ENCODE data around the gene WNT1.

The WNT1 gene

DNA sequence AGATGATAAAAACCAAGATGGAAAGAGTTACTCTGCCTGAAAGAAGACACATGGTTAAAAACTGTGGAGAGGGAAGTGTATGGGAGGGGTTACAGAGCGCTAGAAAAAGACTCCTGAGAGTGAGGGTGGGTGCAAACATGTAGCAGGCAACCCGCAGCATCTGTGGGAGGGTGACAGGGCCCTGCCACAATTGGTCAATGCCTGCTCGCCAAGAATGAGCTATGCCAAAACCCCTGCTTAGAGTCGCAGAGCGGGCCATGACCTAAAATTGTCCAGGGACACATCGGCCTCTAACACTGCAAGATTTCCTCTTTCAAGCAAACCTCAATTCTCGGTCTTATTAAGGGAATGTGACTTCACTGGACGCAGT lies 39.8 kb downstream of the WNT1 start:
- TF ChIP-seq POLR2A (IDR thresholded peaks at IDR 0.05; ENCODE audit: low read length) (no peak), GATA1 (IDR thresholded peaks at IDR 0.05; ENCODE audit: low read depth, low read length) (no peak)
- peak in 1 of 2 experiments; percentile 75 for DNase-seq

DNA sequence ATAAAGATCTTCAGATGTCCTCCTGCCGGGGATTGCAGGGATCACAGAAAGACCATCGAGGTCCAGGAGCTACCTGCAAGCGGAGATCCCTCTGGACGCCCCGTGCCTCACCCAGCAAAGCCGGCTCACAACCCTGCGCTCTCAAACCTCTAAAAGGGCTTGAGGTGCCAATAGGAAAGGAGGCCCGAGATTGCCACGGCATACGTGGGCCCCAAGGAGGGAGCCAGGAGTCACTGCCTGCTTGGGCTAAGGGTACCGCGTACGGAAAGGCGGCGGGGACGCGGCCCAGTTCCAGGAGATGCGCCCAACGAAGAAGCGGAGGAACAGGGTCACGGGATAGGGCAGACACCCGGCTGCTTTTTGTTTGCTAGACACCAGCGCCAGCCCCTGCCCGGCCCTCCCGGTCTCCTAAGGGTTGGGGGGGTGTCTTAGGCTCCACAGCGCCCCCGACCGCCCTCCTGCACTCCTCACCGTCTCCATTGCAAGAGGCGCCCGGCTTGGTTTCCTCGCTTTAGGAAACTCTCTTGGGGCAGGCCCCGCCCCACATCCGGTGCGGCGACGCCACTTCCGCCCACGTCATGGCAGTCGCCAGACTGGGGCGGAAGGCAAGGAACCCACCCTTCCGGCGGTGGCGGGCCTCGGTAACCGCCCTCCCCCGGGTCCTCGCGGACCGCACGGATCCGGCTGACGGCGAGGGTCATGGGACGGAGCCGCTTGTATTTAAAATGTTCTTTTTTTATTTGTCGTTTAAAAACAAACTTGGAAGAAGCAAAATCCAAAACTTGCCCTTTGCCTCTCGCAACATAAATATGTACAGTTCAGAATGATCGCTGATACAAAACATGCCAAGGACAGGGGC lies 40.4 kb downstream of the WNT1 start, which contains the start of gene PRKAG1:
PRKAG1 (minus strand) TSS at position 516 of the 859 bp plus-strand sequence; CDS start at position 480, 36 bp downstream.
- DNase-seq, result peak; percentile 98 to 99
- TF ChIP-seq POLR2A (IDR thresholded peaks at IDR 0.05; ENCODE audit: low read length) (peak; percentile 97), GATA1 (IDR thresholded peaks at IDR 0.05; ENCODE audit: low read depth, low read length) (no peak)

GRCh38 chr12:49019120-49019430 lies 41.0 kb downstream of the WNT1 start:
- TF ChIP-seq GATA1 (IDR thresholded peaks at IDR 0.05; ENCODE audit: low read depth, low read length), result no peak
- no peak for TF ChIP-seq POLR2A (IDR thresholded peaks at IDR 0.05; ENCODE audit: low read length)
- no peak for DNase-seq

- peak; percentile 66 to 70 for DNase-seq
- TF ChIP-seq GATA1 (IDR thresholded peaks at IDR 0.05; ENCODE audit: low read depth, low read length) (no peak), POLR2A (IDR thresholded peaks at IDR 0.05; ENCODE audit: low read length) (no peak)
Observed at GRCh38 chr12:49019443-49020324, 41.6 kb downstream of the WNT1 start.

DNA sequence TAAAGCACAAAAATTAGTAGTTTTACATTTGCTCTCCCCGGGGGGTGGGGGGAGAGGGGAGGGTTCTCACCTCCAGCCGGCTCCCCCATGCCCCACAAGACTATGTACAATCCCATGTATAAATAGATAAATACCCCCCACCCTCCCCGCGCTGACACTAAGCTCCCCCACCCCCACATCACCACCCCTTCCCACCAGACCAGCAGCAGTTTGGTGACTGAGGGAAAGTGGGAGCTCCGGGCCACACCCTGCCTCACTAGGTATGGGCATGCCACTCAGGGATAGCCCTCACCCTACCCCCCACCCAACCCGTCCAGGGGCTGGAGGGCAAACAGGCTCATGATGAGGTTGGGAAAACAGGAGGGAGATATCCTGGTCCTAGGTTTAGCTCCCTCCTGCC lies 42.3 kb downstream of the WNT1 start:
- no peak for DNase-seq
- TF ChIP-seq GATA1 (IDR thresholded peaks at IDR 0.05; ENCODE audit: low read depth, low read length) (no peak), POLR2A (IDR thresholded peaks at IDR 0.05; ENCODE audit: low read length) (no peak)

DNA sequence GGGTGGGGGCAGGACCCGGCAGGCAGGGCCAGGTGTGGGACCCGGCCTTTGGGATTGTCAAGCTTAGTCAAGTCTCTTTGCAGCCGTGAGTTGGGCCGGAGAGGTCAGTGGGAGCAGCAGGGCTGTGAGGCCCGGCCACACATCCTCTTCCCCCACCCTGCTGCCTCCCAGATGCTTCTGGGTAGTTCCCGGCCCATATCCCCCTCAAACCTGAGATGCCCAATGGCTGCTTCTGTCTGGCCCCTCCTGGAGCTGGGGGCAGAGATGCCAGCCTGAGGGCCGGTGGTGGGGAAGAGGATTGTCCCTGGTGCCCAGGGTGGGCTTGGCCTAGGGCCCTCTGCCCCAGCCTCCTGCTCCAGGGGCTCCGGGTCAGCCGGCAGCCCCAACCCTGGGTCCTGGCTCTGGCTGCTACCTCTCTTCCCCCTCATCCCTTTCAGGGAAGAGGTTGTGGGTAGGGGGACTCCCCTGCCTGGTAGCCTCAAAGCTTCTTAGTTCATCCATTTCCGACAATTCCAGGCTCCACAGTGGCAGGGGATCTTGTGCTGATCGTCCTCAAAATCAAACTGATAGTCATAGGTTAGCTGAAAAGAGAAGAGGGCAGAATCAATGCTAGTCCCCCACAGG lies 43.3 kb downstream of the WNT1 start:
- TF ChIP-seq GATA1 (IDR thresholded peaks at IDR 0.05; ENCODE audit: low read depth, low read length) (no peak), POLR2A (IDR thresholded peaks at IDR 0.05; ENCODE audit: low read length) (no peak)
- no peak for DNase-seq

DNA sequence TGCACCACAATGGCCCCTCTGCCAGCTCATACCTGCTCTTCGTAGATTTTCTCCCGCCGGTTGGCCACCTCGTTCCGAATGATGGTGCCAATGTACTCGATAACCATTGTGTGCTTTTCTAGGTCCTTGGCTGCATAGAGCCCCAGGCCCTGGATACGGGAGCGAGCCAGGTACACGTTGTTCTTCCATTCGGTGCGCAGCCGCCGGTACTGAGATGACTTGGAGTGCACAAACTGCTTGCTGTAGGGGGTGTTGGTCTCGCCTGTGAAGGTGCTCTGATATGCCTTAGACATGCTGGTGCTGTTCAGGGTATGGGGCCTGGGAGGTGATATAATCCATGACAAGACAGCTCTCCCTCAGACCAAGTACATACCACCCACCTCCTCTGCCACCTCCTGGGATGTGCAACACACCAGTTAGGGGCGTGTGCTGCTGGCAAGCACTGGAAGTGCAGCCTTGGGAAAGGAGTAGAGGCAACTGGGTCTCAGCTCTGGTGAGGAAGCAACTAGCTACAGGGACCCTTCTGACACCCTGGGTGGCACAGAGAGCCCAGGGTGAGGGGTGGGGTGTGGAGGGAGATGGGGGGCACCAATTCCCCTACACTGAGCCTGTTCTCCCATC lies 44.5 kb downstream of the WNT1 start:
- TF ChIP-seq GATA1 (IDR thresholded peaks at IDR 0.05; ENCODE audit: low read depth, low read length), result no peak
- TF ChIP-seq POLR2A (IDR thresholded peaks at IDR 0.05; ENCODE audit: low read length), result no peak
- no peak for DNase-seq

DNA sequence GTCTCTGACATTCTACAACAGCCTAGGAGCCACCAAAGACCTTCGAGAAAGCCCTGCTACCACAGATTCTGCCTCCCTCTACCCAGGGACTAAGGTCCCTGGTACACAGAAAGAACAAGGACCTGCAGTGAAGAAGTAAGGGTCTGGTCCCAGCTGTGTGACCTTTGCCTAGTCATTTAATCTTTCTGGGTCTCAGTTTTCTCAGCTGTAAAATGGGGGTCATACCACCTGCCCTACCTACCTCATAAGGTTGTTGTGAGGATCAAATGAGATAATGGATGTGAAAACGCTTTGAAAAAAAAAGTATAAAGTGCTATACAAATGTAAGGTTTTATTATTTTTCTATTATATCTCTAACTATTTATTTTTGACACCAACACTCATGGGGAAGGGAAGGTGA lies 45.7 kb downstream of the WNT1 start:
- no peak for TF ChIP-seq POLR2A (IDR thresholded peaks at IDR 0.05; ENCODE audit: low read length)
- TF ChIP-seq GATA1 (IDR thresholded peaks at IDR 0.05; ENCODE audit: low read depth, low read length), result no peak
- DNase-seq, result no peak

- TF ChIP-seq POLR2A (IDR thresholded peaks at IDR 0.05; ENCODE audit: low read length), result no peak
- TF ChIP-seq GATA1 (IDR thresholded peaks at IDR 0.05; ENCODE audit: low read depth, low read length), result no peak
- DNase-seq, result no peak
Observed at GRCh38 chr12:49024543-49024942, 46.4 kb downstream of the WNT1 start.

GRCh38 chr12:49025463-49025862 lies 47.3 kb downstream of the WNT1 start:
- TF ChIP-seq GATA1 (IDR thresholded peaks at IDR 0.05; ENCODE audit: low read depth, low read length) (no peak), POLR2A (IDR thresholded peaks at IDR 0.05; ENCODE audit: low read length) (no peak)
- no peak for DNase-seq

DNA sequence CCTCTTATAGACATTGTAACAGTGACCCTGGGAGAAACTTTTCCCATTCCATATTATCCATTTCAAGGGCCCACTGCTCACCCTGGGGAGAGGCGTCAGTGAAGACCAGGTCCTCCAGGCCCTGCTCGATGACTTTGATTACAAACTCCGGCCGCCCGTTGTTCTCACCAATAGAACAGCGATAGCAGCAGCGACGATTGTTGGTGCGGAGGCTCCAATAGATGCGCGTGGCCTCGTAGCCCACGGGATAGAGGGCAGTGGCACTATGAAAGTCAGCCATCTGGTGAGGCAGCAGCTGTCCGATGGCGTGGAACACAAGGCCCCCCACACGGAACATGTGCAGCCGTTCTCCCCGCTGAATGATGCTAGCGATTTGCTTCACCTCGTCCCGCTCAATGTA lies 48.0 kb downstream of the WNT1 start:
- no peak for DNase-seq
- TF ChIP-seq GATA1 (IDR thresholded peaks at IDR 0.05; ENCODE audit: low read depth, low read length) (no peak), POLR2A (IDR thresholded peaks at IDR 0.05; ENCODE audit: low read length) (no peak)

GRCh38 chr12:49026678-49027480 lies 48.8 kb downstream of the WNT1 start:
- no peak for DNase-seq
- no peak for TF ChIP-seq GATA1 (IDR thresholded peaks at IDR 0.05; ENCODE audit: low read depth, low read length)
- TF ChIP-seq POLR2A (IDR thresholded peaks at IDR 0.05; ENCODE audit: low read length), result no peak

All from erythroblast (primary cell).